GM18508 (cell line): ENCODE results near the gene ITM2B.
"Not testable (repeated sequence)": the region's sequence is repeated elsewhere in the genome, so short reads cannot be mapped to it uniquely, and the experiment has no call there.

ENCODE experiments used
- ATAC-seq: cut with Tn5 transposase; IDR thresholded peaks from one replicate; pipeline ENCODE4 v1.9.1; 2021; ENCODE audit warnings: moderate number of reproducible peaks; ENCODE audit not compliant: insufficient read depth, unreplicated experiment

The ITM2B gene

GRCh38 chr13:48233046-48233888 lies at the start of gene ITM2B:
ITM2B (plus strand) TSS chr13:48233206; CDS start chr13:48233361, 155 bp downstream.
- ATAC-seq, result no peak

GRCh38 chr13:48184260-48184659 lies 48.7 kb upstream of the ITM2B start:
- no peak for ATAC-seq

- no peak for ATAC-seq
These were observed 48.0 kb upstream of the ITM2B start for GRCh38 chr13:48185018-48185417.

- ATAC-seq, result no peak
These were observed 46.3 kb upstream of the ITM2B start for GRCh38 chr13:48186722-48187121.

GRCh38 chr13:48188131-48188530 lies 44.9 kb upstream of the ITM2B start:
- ATAC-seq, result no peak

- no peak for ATAC-seq
These were observed 44.4 kb upstream of the ITM2B start for GRCh38 chr13:48188601-48189000.

- no peak for ATAC-seq
These were observed 43.8 kb upstream of the ITM2B start for GRCh38 chr13:48189171-48189570.

- ATAC-seq, result no peak
These were observed 40.5 kb upstream of the ITM2B start for GRCh38 chr13:48192411-48192935.

- ATAC-seq, result no peak
These were observed 38.6 kb upstream of the ITM2B start for GRCh38 chr13:48194379-48194754.

- ATAC-seq, result no peak
These were observed 33.5 kb upstream of the ITM2B start for GRCh38 chr13:48199404-48199946.

GRCh38 chr13:48201044-48201443 lies 32.0 kb upstream of the ITM2B start:
- ATAC-seq, result no peak

- ATAC-seq, result not testable (repeated sequence)
These were observed 25.8 kb upstream of the ITM2B start for GRCh38 chr13:48207207-48207606.

- no peak for ATAC-seq
These were observed 22.8 kb upstream of the ITM2B start for GRCh38 chr13:48210178-48210577.

- ATAC-seq, result no peak
These were observed 18.4 kb upstream of the ITM2B start for GRCh38 chr13:48214519-48215121.

GRCh38 chr13:48215511-48216203 lies 17.3 kb upstream of the ITM2B start:
- not testable (repeated sequence) for ATAC-seq

GRCh38 chr13:48216204-48216711 lies 16.7 kb upstream of the ITM2B start:
- ATAC-seq, result no peak

- ATAC-seq, result no peak
These were observed 12.4 kb upstream of the ITM2B start for GRCh38 chr13:48220592-48220980.

GRCh38 chr13:48220981-48221685 lies 11.9 kb upstream of the ITM2B start:
- ATAC-seq, result no peak

- ATAC-seq, result no peak
These were observed 11.3 kb upstream of the ITM2B start for GRCh38 chr13:48221686-48222187.
